ENCODE data around the gene GSK3B. TPM values are rescaled to one million over a fixed set of nuclear protein-coding genes. Genes with fewer than 3 reads are reported as not detected.

GSK3B gene
- total RNA-seq, 1 donor from 2014 or later = 60.8 TPM

- TF ChIP-seq CTCF (IDR thresholded peaks at IDR 0.05; ENCODE audit: insufficient read depth, low read length, severe bottlenecking) = no peak
- Histone ChIP-seq H3K27me3 (ENCODE audit: control insufficient read depth, insufficient read depth, low read length) (no peaks in the 10 kb centered on the region), H3K4me3 (ENCODE audit: low read depth, low read length) (no peak overlapping the region), H3K36me3 (ENCODE audit: control insufficient read depth, insufficient read depth, low read length) (no peaks in the 10 kb centered on the region)
- DNase-seq (ENCODE audit: low read depth) (no peak), FAIRE-seq (no peak)
These were observed 192.2 kb downstream of the GSK3B start for GRCh38 chr3:119902061-119902460.

- no peaks in the 10 kb centered on the region for H3K36me3 ChIP-seq (ENCODE audit: control insufficient read depth, insufficient read depth, low read length)
These were observed 193.1 kb downstream of the GSK3B start for GRCh38 chr3:119901148-119901547.

GRCh38 chr3:119899192-119899511 lies 195.1 kb downstream of the GSK3B start:
- H3K27me3 ChIP-seq (ENCODE audit: control insufficient read depth, insufficient read depth, low read length) = no peaks in the 10 kb centered on the region
- no peak overlapping the region for H3K4me3 ChIP-seq (ENCODE audit: low read depth, low read length)
- DNase-seq (ENCODE audit: low read depth) = no peak
- no peaks in the 10 kb centered on the region for H3K36me3 ChIP-seq (ENCODE audit: control insufficient read depth, insufficient read depth, low read length)
- no peak for FAIRE-seq
- TF ChIP-seq CTCF (IDR thresholded peaks at IDR 0.05; ENCODE audit: insufficient read depth, low read length, severe bottlenecking) = no peak

More at GRCh38 chr3:119901148-119901547, 193.1 kb downstream of the GSK3B start:
- TF ChIP-seq CTCF (IDR thresholded peaks at IDR 0.05; ENCODE audit: insufficient read depth, low read length, severe bottlenecking) = no peak
- H3K27me3 ChIP-seq (ENCODE audit: control insufficient read depth, insufficient read depth, low read length) = no peaks in the 10 kb centered on the region
- no peak overlapping the region for H3K4me3 ChIP-seq (ENCODE audit: low read depth, low read length)
- FAIRE-seq = no peak
- DNase-seq (ENCODE audit: low read depth) = no peak

- H3K4me3 ChIP-seq (ENCODE audit: low read depth, low read length) = no peak overlapping the region
- H3K36me3 ChIP-seq (ENCODE audit: control insufficient read depth, insufficient read depth, low read length) = no peaks in the 10 kb centered on the region
- peak; percentile 33 for DNase-seq (ENCODE audit: low read depth)
- TF ChIP-seq CTCF (IDR thresholded peaks at IDR 0.05; ENCODE audit: insufficient read depth, low read length, severe bottlenecking) = no peak
- no peaks in the 10 kb centered on the region for H3K27me3 ChIP-seq (ENCODE audit: control insufficient read depth, insufficient read depth, low read length)
- FAIRE-seq = no peak
These were observed 195.6 kb downstream of the GSK3B start for GRCh38 chr3:119898478-119899191.

- H3K27me3 ChIP-seq (ENCODE audit: control insufficient read depth, insufficient read depth, low read length) = no peaks in the 10 kb centered on the region
- FAIRE-seq = no peak
- no peak for DNase-seq (ENCODE audit: low read depth)
- H3K36me3 ChIP-seq (ENCODE audit: control insufficient read depth, insufficient read depth, low read length) = peaks cover 3% of the 10 kb centered on the region
- H3K4me3 ChIP-seq (ENCODE audit: low read depth, low read length) = no peak overlapping the region
- no peak for TF ChIP-seq CTCF (IDR thresholded peaks at IDR 0.05; ENCODE audit: insufficient read depth, low read length, severe bottlenecking)
These were observed 200.1 kb downstream of the GSK3B start for GRCh38 chr3:119894195-119894594.

- Histone ChIP-seq H3K4me3 (ENCODE audit: low read depth, low read length) (no peak overlapping the region), H3K27me3 (ENCODE audit: control insufficient read depth, insufficient read depth, low read length) (no peaks in the 10 kb centered on the region), H3K36me3 (ENCODE audit: control insufficient read depth, insufficient read depth, low read length) (peaks cover 3% of the 10 kb centered on the region)
- no peak for DNase-seq (ENCODE audit: low read depth)
- TF ChIP-seq CTCF (IDR thresholded peaks at IDR 0.05; ENCODE audit: insufficient read depth, low read length, severe bottlenecking) = no peak
- no peak for FAIRE-seq
These were observed 200.5 kb downstream of the GSK3B start for GRCh38 chr3:119893769-119894168.

Measured in bronchial epithelial cell (primary cell).